Measurements from ENCODE around the gene CTSV.
A peak's percentile ranks its signal among the peaks of the same experiment; 100 is the strongest.
"Not testable (repeated sequence)": the region's sequence is repeated elsewhere in the genome, so short reads cannot be mapped to it uniquely, and the experiment has no call there.

CTSV gene

GRCh38 chr9:97038611-97039513 is at the start of gene CTSV:
Gene CTSV (minus strand): TSS chr9:97039142. CDS start chr9:97038043, 1,099 bp downstream.
- DNase-seq, result peak; percentile 40

DNA sequence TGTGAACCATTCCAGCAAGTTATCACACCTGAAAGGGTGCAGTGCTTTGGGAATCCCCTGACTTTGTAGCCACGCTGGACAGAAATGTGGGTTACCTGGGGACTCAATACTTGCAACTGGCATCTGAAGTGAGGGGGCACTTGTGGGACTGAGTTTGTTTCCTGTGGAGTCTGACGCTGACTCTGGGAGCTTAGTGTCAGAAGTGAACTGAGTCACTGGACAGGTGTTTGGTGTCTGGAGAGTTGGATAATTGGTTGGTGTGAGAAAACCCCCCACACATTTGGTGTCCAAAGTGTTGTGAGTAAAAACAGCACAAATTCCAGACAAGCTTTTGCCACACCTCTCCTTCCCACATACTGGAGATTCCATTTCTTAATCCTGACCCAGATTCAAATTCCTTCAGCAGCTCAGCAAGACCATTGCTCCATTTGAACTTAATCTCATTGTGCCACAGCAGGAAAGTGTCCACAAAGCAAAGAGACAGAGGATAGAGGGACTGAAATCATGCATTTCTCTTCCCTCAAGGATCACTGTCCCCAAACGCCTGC is 48.8 kb upstream of the CTSV start:
- DNase-seq, result not testable (repeated sequence)

GRCh38 chr9:97084562-97084991 is 45.6 kb upstream of the CTSV start:
- not testable (repeated sequence) for DNase-seq

DNA sequence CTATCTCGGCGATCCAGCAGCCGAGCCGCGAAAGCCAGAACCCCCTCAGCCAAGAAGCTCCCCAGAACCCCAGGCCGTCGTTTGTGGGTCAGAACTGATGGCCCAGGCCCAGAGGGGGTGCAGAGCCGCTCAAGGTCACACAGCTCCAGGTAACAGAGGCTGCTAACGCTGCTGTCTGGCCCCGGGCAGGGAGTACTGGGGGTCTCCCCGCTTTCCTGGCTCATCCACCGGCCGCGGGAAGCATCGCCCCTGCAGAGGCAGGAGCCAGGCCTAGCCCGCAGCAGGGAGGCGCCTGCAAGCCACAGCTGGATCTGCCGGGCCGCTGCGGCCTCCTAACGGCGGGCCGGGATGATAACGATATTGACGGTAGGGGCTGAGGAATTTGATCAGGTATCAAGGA is 39.4 kb upstream of the CTSV start:
- DNase-seq, result no peak

- DNase-seq, result no peak
Measured at GRCh38 chr9:97077452-97078295, 38.7 kb upstream of the CTSV start.

DNA sequence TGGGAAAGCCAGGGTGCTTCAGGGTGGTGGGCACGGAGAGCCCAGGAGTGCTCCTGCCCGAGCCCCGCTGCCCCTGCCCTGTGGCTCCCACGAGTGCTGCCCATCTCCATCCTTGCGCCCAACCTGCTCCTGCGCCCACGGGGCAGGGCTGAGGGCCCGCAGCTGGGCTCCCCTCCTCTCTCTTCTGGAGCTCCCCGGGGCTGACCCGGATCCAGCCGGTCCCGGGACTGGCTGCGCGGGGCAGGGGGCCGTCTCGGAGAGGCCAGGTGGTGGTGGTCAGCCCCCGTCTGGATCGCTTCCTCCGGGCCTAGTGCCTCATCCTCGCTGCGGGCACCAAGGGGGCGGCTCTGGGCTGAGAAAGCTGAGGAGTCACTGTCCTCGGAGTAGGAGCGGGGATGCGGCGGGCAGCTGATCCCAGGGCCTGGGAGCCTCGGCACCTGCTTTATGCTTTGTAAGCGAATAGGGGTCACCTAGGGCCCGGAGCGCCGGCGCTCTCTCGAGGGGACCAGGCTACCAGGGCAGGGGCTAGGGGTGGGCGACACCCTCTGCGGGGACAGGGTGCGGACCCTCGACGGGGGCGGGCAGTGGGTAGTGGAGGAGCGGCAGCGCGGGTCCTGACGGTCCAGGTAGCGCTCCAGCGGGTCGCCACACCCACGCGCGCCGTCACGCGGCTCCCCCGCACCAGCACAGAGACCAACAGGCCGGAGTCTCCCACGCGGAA is 37.9 kb upstream of the CTSV start:
- DNase-seq, result not testable (repeated sequence)

DNA sequence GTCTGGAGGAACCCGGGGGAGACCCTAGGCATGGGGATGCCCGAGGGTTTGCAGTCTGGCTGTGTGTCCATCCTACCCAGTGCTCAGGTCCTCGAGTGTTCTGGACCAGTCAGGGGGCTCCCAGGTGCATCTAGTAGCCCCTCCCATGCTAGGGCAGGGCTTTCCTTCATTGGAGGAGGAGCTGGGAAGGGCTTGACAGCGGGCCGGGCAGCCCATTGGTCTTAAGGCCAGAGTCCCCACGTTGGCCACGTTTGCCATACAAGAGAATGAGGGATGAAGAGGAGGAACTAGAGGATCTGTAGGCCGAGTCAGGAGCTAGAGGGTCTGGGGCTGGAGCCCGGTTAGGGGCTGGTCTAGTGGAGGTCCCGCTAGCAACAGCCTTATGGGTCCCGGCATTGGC is 37.3 kb upstream of the CTSV start:
- no peak for DNase-seq

GRCh38 chr9:97075289-97075985 is 36.5 kb upstream of the CTSV start:
- DNase-seq, result no peak

DNA sequence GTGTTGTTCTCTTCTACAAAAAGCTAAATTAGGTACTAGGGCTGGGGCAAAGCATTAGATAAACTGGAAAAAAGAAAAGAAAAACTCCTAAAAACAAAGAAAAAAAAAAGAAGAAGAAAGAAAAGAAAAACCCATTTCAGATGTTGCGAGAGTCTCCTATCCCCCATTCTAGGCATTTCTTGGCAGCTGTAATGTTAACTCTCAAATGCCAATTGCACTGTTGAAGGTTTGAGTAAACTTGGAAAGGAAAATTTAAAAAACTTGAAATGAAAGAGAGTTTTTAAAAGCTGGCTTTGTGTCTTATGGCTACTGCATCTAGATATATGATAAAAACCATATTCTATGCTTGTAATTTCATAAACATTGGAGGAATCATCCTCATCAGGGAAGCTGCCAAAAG is 34.6 kb upstream of the CTSV start:
- no peak for DNase-seq

GRCh38 chr9:97072285-97072776 is 33.4 kb upstream of the CTSV start:
- no peak for DNase-seq

DNA sequence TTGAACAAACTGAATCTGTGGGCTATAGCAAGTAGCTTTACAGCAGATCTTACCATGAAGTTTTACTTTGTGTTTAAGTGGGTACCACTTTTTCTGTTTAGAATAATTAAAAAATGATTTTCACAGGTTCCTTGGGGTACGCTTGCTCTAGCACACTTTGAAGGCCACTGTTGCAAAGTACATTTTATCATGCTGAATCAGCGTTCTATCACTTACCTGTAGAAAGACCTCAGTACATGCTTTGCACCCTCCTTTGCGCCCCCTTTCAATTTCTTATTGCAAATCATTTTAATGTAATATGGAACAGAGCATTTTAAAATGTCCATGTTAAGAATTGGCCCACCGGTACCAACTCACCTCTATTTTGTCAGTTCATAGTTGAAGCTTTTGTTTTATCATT is 31.4 kb upstream of the CTSV start:
- not testable (repeated sequence) for DNase-seq

GRCh38 chr9:97067490-97067889 is 28.5 kb upstream of the CTSV start:
- DNase-seq, result no peak

DNA sequence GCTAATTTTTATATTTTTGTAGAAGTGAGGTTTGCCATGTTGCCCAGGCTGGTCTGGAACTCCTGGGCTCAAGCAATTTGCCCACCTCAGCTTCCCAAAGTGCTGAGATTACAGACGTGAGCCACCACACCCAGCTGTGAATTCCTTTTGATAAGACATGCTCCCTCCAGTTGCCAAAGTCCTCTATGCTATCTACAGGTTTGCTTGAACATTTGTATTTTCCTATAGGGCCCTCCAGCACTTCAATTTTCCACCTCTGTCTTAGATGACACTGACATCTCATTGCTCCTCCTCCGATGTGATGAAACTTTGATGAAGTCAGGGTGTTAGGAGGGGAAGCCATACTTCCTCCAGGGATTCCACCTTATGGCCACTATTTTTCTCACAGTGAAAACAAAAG is 25.2 kb upstream of the CTSV start:
- no peak for DNase-seq

- no peak for DNase-seq
Measured at GRCh38 chr9:97060796-97061195, 21.9 kb upstream of the CTSV start.

- no peak for DNase-seq
Measured at GRCh38 chr9:97059626-97060025, 20.7 kb upstream of the CTSV start.

DNA sequence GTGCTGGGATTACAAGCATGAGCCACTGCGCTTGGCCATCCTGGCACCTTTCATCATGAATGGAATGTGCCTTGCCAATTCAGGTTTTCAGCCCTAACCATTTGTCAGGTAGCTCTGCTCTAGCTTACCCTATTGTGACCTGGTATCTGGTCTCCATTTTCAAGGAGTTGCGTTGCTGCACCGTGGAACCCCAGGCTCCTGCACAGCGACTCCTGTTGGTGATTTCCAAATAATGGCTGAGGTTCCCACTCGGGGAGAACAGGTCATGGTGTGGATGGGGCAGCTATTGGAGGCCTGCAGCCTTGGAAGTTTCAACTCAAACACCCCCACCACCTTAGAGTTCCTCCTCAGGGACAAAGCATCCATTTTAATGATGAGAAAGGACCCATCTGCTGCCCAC is 18.7 kb upstream of the CTSV start:
- no peak for DNase-seq

DNA sequence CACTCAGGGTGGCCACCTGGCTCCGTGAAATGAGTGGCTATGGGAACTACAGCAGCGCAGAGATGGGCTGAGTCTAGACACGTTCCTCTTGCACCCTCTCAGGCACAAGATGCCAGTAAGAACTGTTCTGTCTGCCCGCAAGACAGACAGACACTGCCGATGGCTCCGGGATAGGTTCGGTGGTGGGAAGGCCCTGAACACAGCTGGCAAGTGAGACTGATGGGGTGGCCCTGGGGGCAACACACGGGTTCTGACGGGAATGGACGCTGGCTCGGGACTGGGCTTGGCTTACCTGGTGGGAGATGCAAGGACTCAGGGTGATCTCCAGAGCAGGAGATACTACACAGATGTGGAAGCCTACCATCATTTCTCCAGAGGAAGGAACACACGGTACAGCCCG is 16.9 kb upstream of the CTSV start:
- not testable (repeated sequence) for DNase-seq

- no peak for DNase-seq
Measured at GRCh38 chr9:97053717-97054116, 14.8 kb upstream of the CTSV start.

- DNase-seq, result no peak
Measured at GRCh38 chr9:97052735-97053134, 13.8 kb upstream of the CTSV start.

- DNase-seq, result no peak
Measured at GRCh38 chr9:97046228-97046627, 7.3 kb upstream of the CTSV start.

- DNase-seq, result no peak
Measured at GRCh38 chr9:97045300-97045699, 6.4 kb upstream of the CTSV start.

DNA sequence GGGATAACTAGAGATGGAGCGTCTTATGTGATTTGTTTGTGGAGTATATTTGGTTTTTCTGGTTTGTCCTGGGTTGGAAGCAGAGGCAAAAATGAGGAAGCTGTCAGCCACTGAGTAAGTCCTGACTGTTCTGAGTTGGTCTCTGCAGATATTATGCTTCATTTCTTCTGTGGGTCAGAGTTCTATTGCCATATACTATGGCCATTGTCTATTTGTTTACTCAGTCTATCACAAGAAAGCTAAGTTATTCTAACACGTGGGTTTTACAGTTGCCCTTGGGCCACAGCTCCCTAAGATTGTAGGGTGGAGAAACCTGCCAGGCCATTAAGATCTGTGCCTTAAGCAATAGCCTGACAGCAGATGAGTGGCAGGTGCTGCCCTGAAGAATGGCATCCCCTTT is 3.0 kb upstream of the CTSV start:
- DNase-seq, result no peak

Measured in NCI-H2107 (cell line).